DOHH2 (cell line): ENCODE data around the gene OAS2.
A peak's percentile ranks its signal among the peaks of the same experiment; 100 is the strongest.

Source experiments
- H3F3A ChIP-seq: fragments of 200-600 bp; sonication (generic), shearing (Covaris generic); 2 replicates; pipeline ENCODE4 v1.6.0; 2016; ENCODE audit warnings: antibody characterized with exemption, mild to moderate bottlenecking; ENCODE audit not compliant: control insufficient read depth, insufficient read depth
- H3K27ac ChIP-seq: fragments of 200-600 bp; sonication (generic); 2 replicates; pipeline ENCODE4 v1.5.1; 2014; ENCODE audit warnings: low read depth, mild to moderate bottlenecking, low read length, moderate library complexity
- H3K27me3 ChIP-seq: fragments of 200-600 bp; sonication (generic); 2 replicates; pipeline ENCODE4 v1.6.1; 2014; ENCODE audit warnings: mild to moderate bottlenecking, low read length, mixed read lengths; ENCODE audit not compliant: control insufficient read depth
- H3K36me3 ChIP-seq: fragments of 200-600 bp; sonication (generic); 2 replicates; pipeline ENCODE4 v1.6.1; 2014; ENCODE audit warnings: mild to moderate bottlenecking, low read length, moderate library complexity, mixed read lengths; ENCODE audit not compliant: control insufficient read depth
- H3K4me1 ChIP-seq: fragments of 200-600 bp; sonication (generic); 2 replicates; pipeline ENCODE4 v1.6.1; 2014; ENCODE audit warnings: mild to moderate bottlenecking, low read length, mixed read lengths; ENCODE audit not compliant: control insufficient read depth
- H3K4me2 ChIP-seq: fragments of 200-600 bp; sonication (generic); 2 replicates; pipeline ENCODE4 v1.6.0; 2014; ENCODE audit warnings: mild to moderate bottlenecking, low read length, moderate library complexity
- H3K4me3 ChIP-seq: fragments of 200-600 bp; sonication (generic); 2 replicates; pipeline ENCODE4 v1.5.1; 2014; ENCODE audit warnings: mild to moderate bottlenecking, low read length, mixed read lengths
- H3K79me2 ChIP-seq: fragments of 200-600 bp; sonication (generic); 2 replicates; pipeline ENCODE4 v1.6.1; 2014; ENCODE audit warnings: mild to moderate bottlenecking, low read length, mixed read lengths; ENCODE audit not compliant: control insufficient read depth
- H3K9me2 ChIP-seq: fragments of 200-600 bp; sonication (generic); replicated peaks from 2 replicates; pipeline ENCODE4 v1.6.1; 2014; ENCODE audit warnings: mild to moderate bottlenecking, low read length, mixed read lengths; ENCODE audit not compliant: control insufficient read depth
- H3K9me3 ChIP-seq: fragments of 200-600 bp; sonication (generic); 2 replicates; pipeline ENCODE4 v1.6.1; 2014; ENCODE audit warnings: antibody characterized with exemption, low read length, mixed read lengths; ENCODE audit not compliant: control insufficient read depth, insufficient read depth
- H4K20me1 ChIP-seq: fragments of 200-600 bp; sonication (generic); 2 replicates; pipeline ENCODE4 v1.6.0; 2014; ENCODE audit warnings: low read depth, mild to moderate bottlenecking, antibody characterized with exemption, low read length, moderate library complexity; ENCODE audit not compliant: control insufficient read depth, insufficient read depth
- CTCF ChIP-seq: fragments of 200-600 bp; sonication (generic); IDR thresholded peaks from one replicate; pipeline ENCODE4 v1.5.1; 2014; ENCODE audit warnings: antibody characterized with exemption, mild to moderate bottlenecking, low read depth, low read length; ENCODE audit not compliant: poor library complexity, severe bottlenecking
- EZH2phosphoT487 ChIP-seq: fragments of 200-600 bp; sonication (generic); IDR thresholded peaks from 2 replicates; pipeline ENCODE4 v1.6.1; 2017; ENCODE audit warnings: borderline replicate concordance, mild to moderate bottlenecking, antibody characterized with exemption, low read length, moderate library complexity, mixed read lengths

Gene OAS2

GRCh38 chr12:113061061-113061694 lies 82.9 kb downstream of the OAS2 start:
- H3K79me2 ChIP-seq: peaks cover 100% of the 10 kb centered on the region
- peak overlapping the region; percentile 99 for H3K4me2 ChIP-seq
- H3K27ac ChIP-seq: peak overlapping the region; percentile 99
- H3K9me3 ChIP-seq: no peaks in the 10 kb centered on the region
- peak overlapping the region; percentile 94 for H3K4me3 ChIP-seq
- no peaks in the 10 kb centered on the region for H3K9me2 ChIP-seq
- H3K27me3 ChIP-seq: no peaks in the 10 kb centered on the region
- peaks cover 67% of the 10 kb centered on the region for H3K4me1 ChIP-seq
- no peak for TF ChIP-seq CTCF
- TF ChIP-seq EZH2phosphoT487: no peak
- peaks cover 75% of the 10 kb centered on the region for H3F3A ChIP-seq
- H4K20me1 ChIP-seq: no peaks in the 10 kb centered on the region
- peaks cover 99% of the 10 kb centered on the region for H3K36me3 ChIP-seq
